ENCODE data around the gene CLPTM1L. TPM values are rescaled to one million over a fixed set of nuclear protein-coding genes. Genes with fewer than 3 reads are reported as not detected.

Gene CLPTM1L
- total and polyA plus RNA-seq, 7 donors, result 33.1 to 90.5 (median 52.5) TPM

- DNase-seq, result peak; percentile 47
- Histone ChIP-seq H3K4me3 (no peak overlapping the region), H3K36me3 (peaks cover 29 to 86% (median 74%) of the 10 kb centered on the region in 4 donors), H3K27me3 (no peaks in the 10 kb centered on the region), H3K4me1 (peaks cover 0 to 9% (median 8%) of the 10 kb centered on the region in 4 donors), H3K27ac (no peak overlapping the region), H3K9me3 (no peaks in the 10 kb centered on the region)
- WGBS, 2 donors, result 92 to 93% methylated on average over 36 of the region's 36 CpGs
- intact Hi-C loops (cut with DNase I), result no loop called here
- TF ChIP-seq EP300 (IDR thresholded peaks at IDR 0.05), result no peak
- TF ChIP-seq POLR2A (IDR thresholded peaks at IDR 0.05), result no peak
- no peak for TF ChIP-seq CTCF (IDR thresholded peaks at IDR 0.05)
- TF ChIP-seq POLR2AphosphoS5 (IDR thresholded peaks at IDR 0.05), result no peak
These were observed 24.2 kb downstream of the CLPTM1L start for GRCh38 chr5:1320436-1321344.

GRCh38 chr5:1319436-1320256, 25.3 kb downstream of the CLPTM1L start:
- DNase-seq, result peak; percentile 47
- H3K9me3 ChIP-seq, result no peaks in the 10 kb centered on the region

GRCh38 chr5:1318659-1319251, 26.1 kb downstream of the CLPTM1L start:
- no peak overlapping the region for H3K4me3 ChIP-seq
- H3K36me3 ChIP-seq, result peaks cover 22 to 67% (median 57%) of the 10 kb centered on the region in 4 donors
- DNase-seq, result peak; percentile 57

More at GRCh38 chr5:1319436-1320256, 25.3 kb downstream of the CLPTM1L start:
- WGBS, 2 donors, result 50 to 83% methylated on average over 21 of the region's 21 CpGs
- Histone ChIP-seq H3K4me3 (no peak overlapping the region), H3K36me3 (peaks cover 28 to 76% (median 63%) of the 10 kb centered on the region in 4 donors), H3K27ac (no peak overlapping the region), H3K4me1 (peaks cover 0 to 11% (median 10%) of the 10 kb centered on the region in 4 donors), H3K27me3 (no peaks in the 10 kb centered on the region)
- TF ChIP-seq EP300 (IDR thresholded peaks at IDR 0.05), result no peak
- TF ChIP-seq CTCF (IDR thresholded peaks at IDR 0.05), result no peak
- TF ChIP-seq POLR2AphosphoS5 (IDR thresholded peaks at IDR 0.05), result no peak
- no peak for TF ChIP-seq POLR2A (IDR thresholded peaks at IDR 0.05)
- intact Hi-C loops (cut with DNase I), result no loop called here

GRCh38 chr5:1317921-1318565, 26.9 kb downstream of the CLPTM1L start:
- H3K9me3 ChIP-seq, result no peaks in the 10 kb centered on the region
- TF ChIP-seq EP300 (IDR thresholded peaks at IDR 0.05), result no peak
- no peak for TF ChIP-seq CTCF (IDR thresholded peaks at IDR 0.05)
- no peak for TF ChIP-seq POLR2A (IDR thresholded peaks at IDR 0.05)
- no peak for TF ChIP-seq POLR2AphosphoS5 (IDR thresholded peaks at IDR 0.05)
- no peaks in the 10 kb centered on the region for H3K27me3 ChIP-seq
- H3K4me1 ChIP-seq, result peaks cover 0 to 11% (median 10%) of the 10 kb centered on the region in 4 donors
- DNase-seq, result peak; percentile 28
- 95% methylated on average over 26 of the region's 26 CpGs for WGBS, 2 donors
- no peak overlapping the region for H3K4me3 ChIP-seq
- H3K27ac ChIP-seq, result no peak overlapping the region
- intact Hi-C loops (cut with DNase I), result no loop called here
- H3K36me3 ChIP-seq, result peaks cover 22 to 60% (median 52%) of the 10 kb centered on the region in 4 donors

More at GRCh38 chr5:1318659-1319251, 26.1 kb downstream of the CLPTM1L start:
- TF ChIP-seq POLR2AphosphoS5 (IDR thresholded peaks at IDR 0.05) (no peak), POLR2A (IDR thresholded peaks at IDR 0.05) (no peak)
- peaks cover 0 to 11% (median 10%) of the 10 kb centered on the region in 4 donors for H3K4me1 ChIP-seq
- no peaks in the 10 kb centered on the region for H3K27me3 ChIP-seq
- intact Hi-C loops (cut with DNase I), result no loop called here
- H3K27ac ChIP-seq, result no peak overlapping the region
- 93 to 94% methylated on average over 29 of the region's 29 CpGs for WGBS, 2 donors
- H3K9me3 ChIP-seq, result no peaks in the 10 kb centered on the region

Measured in sigmoid colon (tissue), 7 donors.